ENCODE results near the gene TTLL10.

The TTLL10 gene

DNA sequence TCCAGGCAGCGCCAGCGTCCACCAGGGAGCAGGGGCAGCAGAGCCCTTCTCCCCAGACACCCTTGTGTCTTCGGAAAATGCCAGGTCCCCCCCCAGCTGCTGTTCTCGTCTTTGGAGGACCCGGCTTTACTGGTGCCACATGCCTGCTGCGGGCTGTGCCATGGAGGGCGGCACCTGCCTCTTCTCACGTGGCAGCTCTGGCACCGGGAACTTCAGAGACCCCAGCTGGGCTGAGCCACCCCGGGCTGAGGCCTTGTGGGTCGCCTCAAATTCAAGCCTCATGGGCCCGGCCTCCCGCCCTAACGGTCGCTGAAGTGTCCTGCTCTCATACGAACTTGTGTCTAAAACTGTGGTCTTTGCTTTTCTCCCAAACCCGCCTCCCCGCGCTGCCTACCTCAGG, 30.8 kb upstream of the TTLL10 start:
- TF ChIP-seq, protein P1, sequence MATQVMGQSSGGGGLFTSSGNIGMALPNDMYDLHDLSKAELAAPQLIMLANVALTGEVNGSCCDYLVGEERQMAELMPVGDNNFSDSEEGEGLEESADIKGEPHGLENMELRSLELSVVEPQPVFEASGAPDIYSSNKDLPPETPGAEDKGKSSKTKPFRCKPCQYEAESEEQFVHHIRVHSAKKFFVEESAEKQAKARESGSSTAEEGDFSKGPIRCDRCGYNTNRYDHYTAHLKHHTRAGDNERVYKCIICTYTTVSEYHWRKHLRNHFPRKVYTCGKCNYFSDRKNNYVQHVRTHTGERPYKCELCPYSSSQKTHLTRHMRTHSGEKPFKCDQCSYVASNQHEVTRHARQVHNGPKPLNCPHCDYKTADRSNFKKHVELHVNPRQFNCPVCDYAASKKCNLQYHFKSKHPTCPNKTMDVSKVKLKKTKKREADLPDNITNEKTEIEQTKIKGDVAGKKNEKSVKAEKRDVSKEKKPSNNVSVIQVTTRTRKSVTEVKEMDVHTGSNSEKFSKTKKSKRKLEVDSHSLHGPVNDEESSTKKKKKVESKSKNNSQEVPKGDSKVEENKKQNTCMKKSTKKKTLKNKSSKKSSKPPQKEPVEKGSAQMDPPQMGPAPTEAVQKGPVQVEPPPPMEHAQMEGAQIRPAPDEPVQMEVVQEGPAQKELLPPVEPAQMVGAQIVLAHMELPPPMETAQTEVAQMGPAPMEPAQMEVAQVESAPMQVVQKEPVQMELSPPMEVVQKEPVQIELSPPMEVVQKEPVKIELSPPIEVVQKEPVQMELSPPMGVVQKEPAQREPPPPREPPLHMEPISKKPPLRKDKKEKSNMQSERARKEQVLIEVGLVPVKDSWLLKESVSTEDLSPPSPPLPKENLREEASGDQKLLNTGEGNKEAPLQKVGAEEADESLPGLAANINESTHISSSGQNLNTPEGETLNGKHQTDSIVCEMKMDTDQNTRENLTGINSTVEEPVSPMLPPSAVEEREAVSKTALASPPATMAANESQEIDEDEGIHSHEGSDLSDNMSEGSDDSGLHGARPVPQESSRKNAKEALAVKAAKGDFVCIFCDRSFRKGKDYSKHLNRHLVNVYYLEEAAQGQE (IDR thresholded peaks at IDR 0.05; ENCODE audit: insufficient replicate concordance, low read depth), result no peak
- TF ChIP-seq CTCF (IDR thresholded peaks at IDR 0.05; ENCODE audit: insufficient read depth, low read length) (no peak), GABPA (IDR thresholded peaks at IDR 0.05; ENCODE audit: low read depth) (no peak), SPI1 (IDR thresholded peaks at IDR 0.05; ENCODE audit: borderline replicate concordance, low read depth) (no peak), POLR2AphosphoS5 (IDR thresholded peaks at IDR 0.05; ENCODE audit: low read depth) (no peak)
- no peak for DNase-seq (ENCODE audit: low read depth in 1 of 2, low spot score in 1 of 2)
- H3K27ac ChIP-seq (replicated peaks), result no peak overlapping the region
- H3K27me3 ChIP-seq (ENCODE audit: insufficient read depth, poor library complexity, severe bottlenecking), result peaks cover 2% of the 10 kb centered on the region
- no peak overlapping the region for H3K4me3 ChIP-seq (replicated peaks; ENCODE audit: insufficient read depth, low read length)

DNA sequence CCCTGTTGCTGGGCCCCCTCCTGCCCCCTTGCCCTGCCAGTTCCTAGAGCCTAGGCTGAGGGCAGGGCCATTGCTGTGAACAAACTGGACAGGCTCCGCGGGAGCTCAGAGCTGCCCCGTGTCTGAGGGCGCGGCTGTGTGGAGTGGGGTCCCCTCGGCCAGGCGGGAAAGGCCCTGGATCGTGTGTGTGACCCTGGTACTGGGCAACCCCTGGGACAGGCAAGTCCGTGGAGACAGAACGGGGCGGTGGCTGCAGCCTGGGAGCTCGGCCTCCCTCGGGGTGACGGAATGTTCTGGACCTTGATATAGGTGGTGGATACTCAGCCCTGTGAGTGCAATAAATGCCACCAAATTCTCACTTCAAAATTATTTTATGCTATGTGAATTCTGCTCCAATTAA, 30.0 kb upstream of the TTLL10 start:
- Histone ChIP-seq H3K4me3 (replicated peaks; ENCODE audit: insufficient read depth, low read length) (no peak overlapping the region), H3K27ac (replicated peaks) (peak overlapping the region; percentile 94), H3K27me3 (ENCODE audit: insufficient read depth, poor library complexity, severe bottlenecking) (no peaks in the 10 kb centered on the region)
- no peak for TF ChIP-seq CTCF (IDR thresholded peaks at IDR 0.05; ENCODE audit: insufficient read depth, low read length)
- TF ChIP-seq, protein P1 (IDR thresholded peaks at IDR 0.05; ENCODE audit: insufficient replicate concordance, low read depth), result no peak
- TF ChIP-seq GABPA (IDR thresholded peaks at IDR 0.05; ENCODE audit: low read depth), result no peak
- no peak for TF ChIP-seq POLR2AphosphoS5 (IDR thresholded peaks at IDR 0.05; ENCODE audit: low read depth)
- TF ChIP-seq SPI1 (IDR thresholded peaks at IDR 0.05; ENCODE audit: borderline replicate concordance, low read depth), result no peak
- DNase-seq (ENCODE audit: low read depth in 1 of 2, low spot score in 1 of 2), result no peak

DNA sequence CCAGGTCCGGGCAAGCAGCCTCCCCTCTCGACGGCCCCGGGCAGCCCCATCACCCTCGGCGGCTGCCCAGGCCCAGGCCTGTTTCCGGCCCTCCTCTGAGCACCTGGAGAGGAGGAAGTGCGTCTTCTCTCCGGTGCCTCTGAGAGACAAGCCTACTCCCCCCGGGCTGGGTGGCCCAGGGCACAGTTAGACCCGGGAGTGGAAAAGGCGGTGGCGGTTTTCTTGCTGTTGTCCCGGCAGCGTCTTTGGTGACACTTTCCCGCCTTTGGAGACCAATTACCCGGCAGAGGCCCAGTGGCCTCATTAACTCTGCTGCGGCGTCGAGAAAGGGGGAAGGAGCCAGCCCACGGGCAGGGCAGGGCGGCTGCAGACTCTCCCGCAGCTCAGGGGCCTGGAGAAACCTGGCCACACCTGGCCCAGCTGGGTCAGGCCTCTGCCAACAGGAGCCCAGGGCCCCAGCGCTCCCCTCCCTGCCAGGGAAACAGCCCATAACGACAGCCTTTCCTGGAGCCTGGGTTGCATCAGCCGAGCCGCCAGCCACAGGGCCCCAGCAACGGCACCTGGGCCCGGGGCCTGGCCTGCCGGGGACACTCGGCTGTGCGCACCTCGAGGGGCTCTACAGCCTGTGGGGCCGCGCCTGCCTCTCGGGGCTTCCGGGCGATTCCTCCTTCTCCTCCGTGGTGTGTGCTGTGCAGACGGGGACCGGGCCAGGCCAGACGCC, 29.4 kb upstream of the TTLL10 start:
- TF ChIP-seq POLR2AphosphoS5 (IDR thresholded peaks at IDR 0.05; ENCODE audit: low read depth), result peak; percentile 49; the same call in 1 of the 2 replicates
- no peak for TF ChIP-seq CTCF (IDR thresholded peaks at IDR 0.05; ENCODE audit: insufficient read depth, low read length)
- TF ChIP-seq GABPA (IDR thresholded peaks at IDR 0.05; ENCODE audit: low read depth), result no peak; the same call in 1 of the 2 replicates
- TF ChIP-seq, protein P1 (IDR thresholded peaks at IDR 0.05; ENCODE audit: insufficient replicate concordance, low read depth), result no peak
- TF ChIP-seq SPI1 (IDR thresholded peaks at IDR 0.05; ENCODE audit: borderline replicate concordance, low read depth), result peak; percentile 85; the same call in 1 of the 2 replicates
- no peaks in the 10 kb centered on the region for H3K27me3 ChIP-seq (ENCODE audit: insufficient read depth, poor library complexity, severe bottlenecking)
- H3K27ac ChIP-seq (replicated peaks), result peak overlapping the region; percentile 94
- DNase-seq (ENCODE audit: low read depth in 1 of 2, low spot score in 1 of 2), result peak in 1 of 2 experiments; percentile 83
- H3K4me3 ChIP-seq (replicated peaks; ENCODE audit: insufficient read depth, low read length), result no peak overlapping the region

All from HL-60 (cell line).